CD4-positive, alpha-beta T cell treated with Interleukin-17A for 4 hours (primary cell): ENCODE results near the gene TGIF2.
"Not testable (repeated sequence)": the region's sequence is repeated elsewhere in the genome, so short reads cannot be mapped to it uniquely, and the experiment has no call there.

Experiments used
- DNase-seq: peaks from one replicate; pipeline ENCODE4 v3.0.0-alpha.2; 2020; ENCODE audit warnings: mixed read lengths

The TGIF2 gene

GRCh38 chr20:36547186-36548005, 26.0 kb upstream of the TGIF2 start:
- DNase-seq, result no peak

- DNase-seq, result no peak
Observed at GRCh38 chr20:36548006-36548315, 25.4 kb upstream of the TGIF2 start.

GRCh38 chr20:36548704-36549627, 24.4 kb upstream of the TGIF2 start:
- no peak for DNase-seq

- DNase-seq, result no peak
Observed at GRCh38 chr20:36549628-36549941, 23.8 kb upstream of the TGIF2 start.

GRCh38 chr20:36549942-36550789, 23.2 kb upstream of the TGIF2 start:
- DNase-seq, result no peak

- no peak for DNase-seq
Observed at GRCh38 chr20:36550790-36551299, 22.6 kb upstream of the TGIF2 start.

GRCh38 chr20:36555248-36555647, 18.1 kb upstream of the TGIF2 start:
- no peak for DNase-seq

GRCh38 chr20:36562724-36563123, 10.7 kb upstream of the TGIF2 start:
- DNase-seq, result no peak

- DNase-seq, result no peak
Observed at GRCh38 chr20:36563374-36563773, 10.0 kb upstream of the TGIF2 start.

- DNase-seq, result not testable (repeated sequence)
Observed at GRCh38 chr20:36564078-36564725, 9.2 kb upstream of the TGIF2 start.

- DNase-seq, result not testable (repeated sequence)
Observed at GRCh38 chr20:36564726-36565121, 8.7 kb upstream of the TGIF2 start.

- no peak for DNase-seq
Observed at GRCh38 chr20:36565520-36565919, 7.9 kb upstream of the TGIF2 start.

GRCh38 chr20:36569847-36570429, 3.5 kb upstream of the TGIF2 start:
- DNase-seq, result no peak

GRCh38 chr20:36571564-36572504, 1.6 kb upstream of the TGIF2 start:
- DNase-seq, result peak; percentile 18

- peak; percentile 79 for DNase-seq
Observed at GRCh38 chr20:36572701-36573102, 695 bp upstream of the TGIF2 start.

- peak; percentile 33 for DNase-seq
Observed at GRCh38 chr20:36573798-36574365, 485 bp downstream of the TGIF2 start.

- peak; percentile 67 for DNase-seq
Observed at GRCh38 chr20:36574366-36575135, 1.2 kb downstream of the TGIF2 start.

GRCh38 chr20:36576081-36576445, 2.7 kb downstream of the TGIF2 start:
- no peak for DNase-seq

- DNase-seq, result no peak
Observed at GRCh38 chr20:36578356-36579041, 5.1 kb downstream of the TGIF2 start.
